ENCODE data around the gene LIMK1. TPM values are rescaled to one million over a fixed set of nuclear protein-coding genes. Genes with fewer than 3 reads are reported as not detected.

LIMK1 gene
- polyA plus RNA-seq, 1 donor (not counting 4 experiments of a cell fraction or from before 2014, with no cell fraction given) = 13.3 TPM

DNA sequence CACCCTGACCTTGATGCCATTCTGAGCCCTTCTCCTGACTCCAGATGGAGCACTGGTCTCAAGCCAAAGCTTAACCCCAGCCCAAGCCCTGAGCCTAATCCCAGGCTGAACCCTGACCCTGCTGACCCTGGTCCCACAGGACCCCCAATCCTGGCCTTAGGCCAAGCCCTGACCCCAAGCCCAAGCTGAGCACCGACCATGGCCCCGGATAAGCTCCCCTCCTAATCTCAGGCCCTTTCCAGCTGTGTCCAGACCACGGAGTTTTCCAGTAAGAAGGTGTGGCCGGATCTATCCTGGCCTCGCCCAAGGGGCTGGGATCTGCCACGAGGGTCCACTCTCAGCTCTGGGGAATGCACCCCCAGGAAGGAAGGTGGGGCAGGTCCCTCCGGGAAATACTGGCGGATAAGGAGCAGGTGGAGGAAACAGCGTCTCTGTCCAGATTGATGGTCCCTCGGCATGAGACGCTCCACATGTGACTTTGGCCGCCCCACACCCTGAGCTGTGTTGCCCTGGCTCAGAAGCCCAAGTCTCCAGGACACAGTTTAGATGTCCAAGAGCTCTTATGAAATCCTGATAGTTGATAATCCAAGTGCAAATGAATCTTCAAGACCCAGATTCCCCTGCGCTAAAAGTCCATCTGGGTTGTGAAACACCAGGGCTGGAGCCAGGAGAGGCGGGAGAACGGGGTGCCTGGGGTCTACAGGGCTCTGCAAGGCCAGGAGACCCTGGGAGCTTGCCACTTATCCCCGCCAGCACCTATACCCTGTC lies 45.2 kb upstream of the LIMK1 start:
- Histone ChIP-seq H3K4me2 (ENCODE audit: control insufficient read depth, extremely low read depth, insufficient read depth, low read depth, low read length) (no peak overlapping the region), H3K9ac (ENCODE audit: control insufficient read depth, extremely low read depth, insufficient read depth, low read length) (no peak overlapping the region), H3K4me1 (ENCODE audit: control insufficient read depth, extremely low read depth, insufficient read depth, low read length) (peaks cover 11% of the 10 kb centered on the region), H2AFZ (ENCODE audit: control insufficient read depth, low read length) (no peak overlapping the region), H3K27me3 (ENCODE audit: control insufficient read depth, extremely low read depth, insufficient read depth, low read length) (peaks cover 14% of the 10 kb centered on the region), H3K27ac (ENCODE audit: control insufficient read depth, insufficient read depth, low read length) (no peak overlapping the region), H3K4me3 (ENCODE audit: control insufficient read depth in 2 of 3, extremely low read depth in 1 of 3, insufficient read depth in 2 of 3, low read depth in 1 of 3, low read length in 3 of 3) (no peak overlapping the region), H3K9me3 (ENCODE audit: control insufficient read depth, low read depth, low read length) (no peaks in the 10 kb centered on the region), H3K9me1 (ENCODE audit: control insufficient read depth, extremely low read depth, insufficient read depth, low read length) (no peaks in the 10 kb centered on the region), H3K79me2 (ENCODE audit: control insufficient read depth, insufficient read depth, low read length) (no peaks in the 10 kb centered on the region), H4K20me1 (ENCODE audit: control insufficient read depth, extremely low read depth, insufficient read depth, low read length) (no peaks in the 10 kb centered on the region), H3K36me3 (ENCODE audit: control insufficient read depth in 2 of 2, extremely low read depth in 1 of 2, insufficient read depth in 2 of 2, low read length in 2 of 2) (no peaks in the 10 kb centered on the region)
- DNase-seq (ENCODE audit: low read depth, low spot score) (no peak), FAIRE-seq (no peak)
- dilution Hi-C loops (cut with MboI; ENCODE audit: extremely low pct_ligation_motif_present, low sequenced_read_pairs) = no loop called here
- TF ChIP-seq, protein P1, sequence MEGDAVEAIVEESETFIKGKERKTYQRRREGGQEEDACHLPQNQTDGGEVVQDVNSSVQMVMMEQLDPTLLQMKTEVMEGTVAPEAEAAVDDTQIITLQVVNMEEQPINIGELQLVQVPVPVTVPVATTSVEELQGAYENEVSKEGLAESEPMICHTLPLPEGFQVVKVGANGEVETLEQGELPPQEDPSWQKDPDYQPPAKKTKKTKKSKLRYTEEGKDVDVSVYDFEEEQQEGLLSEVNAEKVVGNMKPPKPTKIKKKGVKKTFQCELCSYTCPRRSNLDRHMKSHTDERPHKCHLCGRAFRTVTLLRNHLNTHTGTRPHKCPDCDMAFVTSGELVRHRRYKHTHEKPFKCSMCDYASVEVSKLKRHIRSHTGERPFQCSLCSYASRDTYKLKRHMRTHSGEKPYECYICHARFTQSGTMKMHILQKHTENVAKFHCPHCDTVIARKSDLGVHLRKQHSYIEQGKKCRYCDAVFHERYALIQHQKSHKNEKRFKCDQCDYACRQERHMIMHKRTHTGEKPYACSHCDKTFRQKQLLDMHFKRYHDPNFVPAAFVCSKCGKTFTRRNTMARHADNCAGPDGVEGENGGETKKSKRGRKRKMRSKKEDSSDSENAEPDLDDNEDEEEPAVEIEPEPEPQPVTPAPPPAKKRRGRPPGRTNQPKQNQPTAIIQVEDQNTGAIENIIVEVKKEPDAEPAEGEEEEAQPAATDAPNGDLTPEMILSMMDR (optimal IDR thresholded peaks at IDR 0.05 in 1 of 3, IDR thresholded peaks at IDR 0.05 in 1 of 3, conservative IDR thresholded peaks at IDR 0.05 in 1 of 3; ENCODE audit: extremely low read depth in 1 of 3, insufficient read depth in 2 of 3, low read length in 3 of 3) = no peak

DNA sequence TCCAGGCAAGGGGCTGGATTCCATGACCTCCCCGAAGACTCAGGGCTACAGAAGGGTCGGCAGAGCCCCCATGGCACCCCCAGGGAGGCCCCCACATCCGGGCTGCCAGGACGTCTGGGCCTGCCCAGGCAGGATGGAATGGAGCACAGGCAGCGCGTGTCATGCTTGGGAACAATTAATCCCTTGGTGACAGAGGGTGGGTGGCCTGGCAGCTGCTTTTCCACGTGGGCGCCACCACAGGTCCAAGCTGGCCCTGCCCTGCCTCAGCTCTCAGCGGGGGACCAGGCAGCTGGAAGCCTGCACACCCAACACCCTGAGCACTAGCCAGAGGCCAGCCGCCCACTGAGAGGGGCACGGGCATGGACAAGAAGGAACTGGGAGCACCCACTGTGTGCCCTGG lies 44.3 kb upstream of the LIMK1 start:
- Histone ChIP-seq H3K27ac (ENCODE audit: control insufficient read depth, insufficient read depth, low read length) (no peak overlapping the region), H4K20me1 (ENCODE audit: control insufficient read depth, extremely low read depth, insufficient read depth, low read length) (no peaks in the 10 kb centered on the region), H3K4me1 (ENCODE audit: control insufficient read depth, extremely low read depth, insufficient read depth, low read length) (peaks cover 11% of the 10 kb centered on the region), H3K4me3 (ENCODE audit: control insufficient read depth in 2 of 3, extremely low read depth in 1 of 3, insufficient read depth in 2 of 3, low read depth in 1 of 3, low read length in 3 of 3) (no peak overlapping the region), H3K9ac (ENCODE audit: control insufficient read depth, extremely low read depth, insufficient read depth, low read length) (no peak overlapping the region), H3K4me2 (ENCODE audit: control insufficient read depth, extremely low read depth, insufficient read depth, low read depth, low read length) (no peak overlapping the region), H3K79me2 (ENCODE audit: control insufficient read depth, insufficient read depth, low read length) (no peaks in the 10 kb centered on the region), H3K9me1 (ENCODE audit: control insufficient read depth, extremely low read depth, insufficient read depth, low read length) (no peaks in the 10 kb centered on the region), H2AFZ (ENCODE audit: control insufficient read depth, low read length) (no peak overlapping the region), H3K9me3 (ENCODE audit: control insufficient read depth, low read depth, low read length) (no peaks in the 10 kb centered on the region), H3K36me3 (ENCODE audit: control insufficient read depth in 2 of 2, extremely low read depth in 1 of 2, insufficient read depth in 2 of 2, low read length in 2 of 2) (no peaks in the 10 kb centered on the region), H3K27me3 (ENCODE audit: control insufficient read depth, extremely low read depth, insufficient read depth, low read length) (peaks cover 21% of the 10 kb centered on the region)
- no peak for TF ChIP-seq EZH2 (IDR thresholded peaks at IDR 0.05; ENCODE audit: low read length)
- TF ChIP-seq, protein P1 (optimal IDR thresholded peaks at IDR 0.05 in 1 of 3, IDR thresholded peaks at IDR 0.05 in 1 of 3, conservative IDR thresholded peaks at IDR 0.05 in 1 of 3; ENCODE audit: extremely low read depth in 1 of 3, insufficient read depth in 2 of 3, low read length in 3 of 3) = no peak
- no peak for FAIRE-seq
- dilution Hi-C loops (cut with MboI; ENCODE audit: extremely low pct_ligation_motif_present, low sequenced_read_pairs) = no loop called here
- no peak for DNase-seq (ENCODE audit: low read depth, low spot score)
